Measurements from ENCODE around the gene NAALADL2. TPM values are rescaled to one million over a fixed set of nuclear protein-coding genes. Genes with fewer than 3 reads are reported as not detected.
A peak's percentile ranks its signal among the peaks of the same experiment; 100 is the strongest.

The NAALADL2 gene
- total RNA-seq, result 1 to 10 TPM; 7.4 to 9.6 TPM
- long read RNA-seq, partial matches to known transcripts, result 1 of 2 reads
- long read RNA-seq, other reads (novel, unspliced or antisense), result 0 of 2 reads

- DNase-seq (no peak), ATAC-seq (no peak)
- intact Hi-C loops (cut with DNase I), result no loop called here
Observed at GRCh38 chr3:174859114-174859735, at the start of gene NAALADL2. Gene NAALADL2 (plus strand): TSS chr3:174859334.

GRCh38 chr3:174810254-174810653 lies 48.9 kb upstream of the NAALADL2 start:
- DNase-seq (no peak), ATAC-seq (no peak)
- intact Hi-C loops (cut with DNase I), result no loop called here

GRCh38 chr3:174812172-174812862 lies 46.8 kb upstream of the NAALADL2 start:
- no peak for ATAC-seq
- intact Hi-C loops (cut with DNase I), result no loop called here
- DNase-seq, result no peak

- ATAC-seq, result no peak
- intact Hi-C loops (cut with DNase I), result no loop called here
Observed at GRCh38 chr3:174815750-174816149, 43.4 kb upstream of the NAALADL2 start.

GRCh38 chr3:174820885-174821284 lies 38.2 kb upstream of the NAALADL2 start:
- no peak for DNase-seq
- peak in 1 of 2 donors; percentile 56 for ATAC-seq
- intact Hi-C loops (cut with DNase I), result no loop called here

More at GRCh38 chr3:174815750-174816149, 43.4 kb upstream of the NAALADL2 start:
- no peak for DNase-seq

GRCh38 chr3:174821477-174821876 lies 37.7 kb upstream of the NAALADL2 start:
- intact Hi-C loops (cut with DNase I), result no loop called here
- ATAC-seq (peak; percentile 50 to 97), DNase-seq (no peak)

GRCh38 chr3:174822320-174822719 lies 36.8 kb upstream of the NAALADL2 start:
- intact Hi-C loops (cut with DNase I), result no loop called here
- ATAC-seq, result peak in 1 of 2 donors; percentile 74
- no peak for DNase-seq

GRCh38 chr3:174826069-174826468 lies 33.1 kb upstream of the NAALADL2 start:
- intact Hi-C loops (cut with DNase I), result no loop called here
- DNase-seq, result no peak
- no peak for ATAC-seq

- intact Hi-C loops (cut with DNase I), result no loop called here
- ATAC-seq (no peak), DNase-seq (no peak)
Observed at GRCh38 chr3:174844746-174845145, 14.4 kb upstream of the NAALADL2 start.

GRCh38 chr3:174846055-174846454 lies 13.1 kb upstream of the NAALADL2 start:
- no peak for ATAC-seq
- DNase-seq, result no peak
- intact Hi-C loops (cut with DNase I), result no loop called here

- intact Hi-C loops (cut with DNase I), result no loop called here
- ATAC-seq (peak in 1 of 2 donors; percentile 19), DNase-seq (no peak)
Observed at GRCh38 chr3:174854987-174855386, 4.1 kb upstream of the NAALADL2 start.

GRCh38 chr3:174857301-174857700 lies 1.8 kb upstream of the NAALADL2 start:
- intact Hi-C loops (cut with DNase I), result no loop called here
- DNase-seq, result no peak
- ATAC-seq, result no peak

- DNase-seq (no peak), ATAC-seq (no peak)
- intact Hi-C loops (cut with DNase I), result no loop called here
Observed at GRCh38 chr3:174858353-174858752, 781 bp upstream of the NAALADL2 start.

- intact Hi-C loops (cut with DNase I), result no loop called here
Observed at GRCh38 chr3:174859756-174860155, 622 bp downstream of the NAALADL2 start.

GRCh38 chr3:174862101-174862500 lies 3.0 kb downstream of the NAALADL2 start:
- ATAC-seq, result no peak
- no peak for DNase-seq
- intact Hi-C loops (cut with DNase I), result no loop called here

More at GRCh38 chr3:174859756-174860155, 622 bp downstream of the NAALADL2 start:
- DNase-seq (no peak), ATAC-seq (no peak)

GRCh38 chr3:174862666-174863065 lies 3.5 kb downstream of the NAALADL2 start:
- no peak for DNase-seq
- peak in 1 of 2 donors; percentile 21 for ATAC-seq
- intact Hi-C loops (cut with DNase I), result no loop called here

- intact Hi-C loops (cut with DNase I), result no loop called here
- DNase-seq (no peak), ATAC-seq (no peak)
Observed at GRCh38 chr3:174863488-174863887, 4.4 kb downstream of the NAALADL2 start.

- DNase-seq, result no peak
- ATAC-seq, result peak in 1 of 2 donors; percentile 53
- intact Hi-C loops (cut with DNase I), result no loop called here
Observed at GRCh38 chr3:174869448-174869847, 10.3 kb downstream of the NAALADL2 start.

- ATAC-seq, result no peak
- intact Hi-C loops (cut with DNase I), result no loop called here
Observed at GRCh38 chr3:174873832-174874657, 14.9 kb downstream of the NAALADL2 start.

GRCh38 chr3:174882789-174883188 lies 23.7 kb downstream of the NAALADL2 start:
- ATAC-seq (no peak), DNase-seq (no peak)

More at GRCh38 chr3:174873832-174874657, 14.9 kb downstream of the NAALADL2 start:
- DNase-seq, result no peak

More at GRCh38 chr3:174882789-174883188, 23.7 kb downstream of the NAALADL2 start:
- intact Hi-C loops (cut with DNase I), result no loop called here
